HG03039 (cell line): ENCODE data around the gene MEIKIN.
"Not testable (repeated sequence)": the region's sequence is repeated elsewhere in the genome, so short reads cannot be mapped to it uniquely, and the experiment has no call there.

Experiments
- ATAC-seq: cut with Tn5 transposase; IDR thresholded peaks from one replicate; pipeline ENCODE4 v1.9.1; 2021; ENCODE audit warnings: mild to moderate bottlenecking, moderate library complexity; ENCODE audit not compliant: unreplicated experiment

The MEIKIN gene

DNA sequence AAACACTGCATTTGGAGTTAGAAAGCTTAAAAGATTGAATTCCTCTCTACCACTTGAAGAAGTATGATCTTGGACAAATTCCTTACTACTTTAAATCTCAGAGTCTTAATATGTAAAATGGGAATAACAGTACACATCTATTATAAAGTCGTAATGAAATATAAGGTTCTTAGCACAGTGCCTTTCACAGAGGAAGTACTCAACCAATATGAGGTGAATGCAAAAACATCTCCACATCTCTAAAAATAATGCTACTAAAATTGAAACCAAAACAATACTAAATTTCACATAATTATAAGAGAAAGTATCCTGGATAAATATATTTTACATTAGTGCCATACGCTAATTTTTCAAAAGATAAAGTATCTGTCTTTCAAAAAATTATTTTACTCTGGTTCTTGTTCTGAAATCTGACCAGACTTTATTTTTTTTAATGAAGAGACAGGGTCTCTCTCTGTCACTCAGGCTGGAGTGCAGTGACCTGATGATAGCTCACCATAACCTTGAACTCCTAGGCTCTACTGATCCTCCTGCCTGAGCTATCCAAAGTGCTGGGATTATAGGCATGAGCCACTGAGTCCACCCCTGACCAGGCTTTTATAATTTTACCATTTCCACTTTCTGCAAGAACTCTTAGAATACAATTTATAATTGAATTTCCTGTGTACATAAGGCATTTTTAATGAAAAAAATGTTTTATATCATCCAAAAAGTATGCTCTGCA, 127.3 kb downstream of the MEIKIN start:
- ATAC-seq: no peak

GRCh38 chr5:131814990-131815389, 130.5 kb downstream of the MEIKIN start:
- no peak for ATAC-seq

DNA sequence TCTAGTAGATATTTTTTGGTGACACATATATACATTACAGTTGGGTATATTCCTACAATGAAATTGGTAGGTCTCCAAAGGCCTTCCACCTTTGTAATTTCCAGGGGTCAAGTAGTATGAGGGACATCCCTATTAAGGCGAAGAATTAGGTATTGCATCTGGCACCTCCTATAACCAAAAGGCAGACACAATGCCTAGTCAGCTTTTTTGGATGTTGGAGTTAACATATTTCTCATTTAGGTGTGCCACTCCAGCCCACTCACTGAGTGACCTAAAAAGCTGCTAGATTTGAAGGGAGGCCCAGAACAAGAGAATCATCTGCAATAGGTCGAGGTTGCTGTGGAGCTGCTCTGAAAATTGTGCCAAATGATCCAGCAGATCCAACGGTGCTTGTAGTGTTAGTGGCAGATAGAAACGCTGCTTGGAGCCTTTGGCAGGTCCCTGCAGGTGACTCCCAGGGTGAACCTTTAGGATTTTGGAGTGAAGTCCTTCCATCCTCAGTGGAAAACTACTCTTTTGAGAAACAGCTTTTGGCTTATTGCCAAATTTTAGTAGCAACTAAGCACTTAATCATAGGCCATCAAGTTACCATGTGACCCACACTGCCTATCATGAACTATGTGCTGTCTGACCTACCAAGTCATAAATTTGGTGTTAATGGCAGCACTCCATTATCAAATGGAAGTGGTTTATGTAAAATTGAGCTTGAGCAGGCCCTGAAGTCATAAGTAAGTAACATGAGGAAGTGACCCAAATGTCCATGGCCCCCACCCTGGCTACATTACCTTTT, 132.9 kb downstream of the MEIKIN start:
- no peak for ATAC-seq

GRCh38 chr5:131810510-131811249, 134.8 kb downstream of the MEIKIN start:
- no peak for ATAC-seq

DNA sequence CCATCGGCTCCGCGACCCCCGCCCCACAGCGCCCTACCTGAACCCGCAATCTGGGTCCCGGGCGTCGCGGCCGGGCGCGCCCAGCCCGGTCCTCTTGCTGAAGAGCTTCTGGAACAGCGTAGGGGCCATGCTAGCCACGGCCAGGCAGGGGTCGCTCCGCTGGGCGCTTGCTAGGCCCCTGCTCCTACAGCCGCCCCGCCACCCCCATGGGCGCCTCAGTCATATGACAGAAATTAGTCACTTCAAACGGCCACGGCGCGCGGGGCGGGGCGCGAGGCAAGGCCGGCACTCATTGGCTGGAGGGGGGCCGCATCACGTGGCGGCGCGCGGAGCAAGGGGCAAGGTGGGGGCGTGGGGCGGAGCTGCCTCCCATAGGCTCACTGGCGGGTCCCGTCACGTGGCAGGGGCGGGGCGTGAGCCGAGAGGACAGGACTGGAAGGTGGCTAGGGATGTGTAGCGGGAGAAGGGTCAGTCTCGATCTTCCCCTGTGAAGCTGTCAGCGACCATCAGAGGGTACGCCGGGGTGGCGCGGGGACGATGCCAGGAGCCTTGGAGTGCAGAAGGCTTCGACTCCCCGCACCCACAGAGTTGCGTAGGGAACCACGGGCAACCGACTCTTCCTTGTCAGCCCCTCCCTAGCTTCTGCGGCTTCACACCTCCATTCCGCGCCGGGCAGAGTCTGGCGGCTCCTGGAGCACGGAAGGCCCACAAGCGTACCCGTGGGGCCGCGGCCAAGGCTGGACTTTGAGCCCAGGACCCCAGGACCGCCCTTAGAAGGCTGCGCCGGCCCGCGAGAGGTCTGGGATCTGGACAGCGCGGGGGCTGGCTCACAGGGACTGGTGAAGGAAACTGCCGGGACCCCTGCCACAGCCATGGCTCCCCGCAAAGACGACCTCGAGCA, 148.4 kb downstream of the MEIKIN start, which contains the start of gene FNIP1:
FNIP1 (minus strand) TSS at position 225 of the 901 bp plus-strand sequence; CDS start at position 129, 96 bp downstream.
- peak; percentile 94 for ATAC-seq

DNA sequence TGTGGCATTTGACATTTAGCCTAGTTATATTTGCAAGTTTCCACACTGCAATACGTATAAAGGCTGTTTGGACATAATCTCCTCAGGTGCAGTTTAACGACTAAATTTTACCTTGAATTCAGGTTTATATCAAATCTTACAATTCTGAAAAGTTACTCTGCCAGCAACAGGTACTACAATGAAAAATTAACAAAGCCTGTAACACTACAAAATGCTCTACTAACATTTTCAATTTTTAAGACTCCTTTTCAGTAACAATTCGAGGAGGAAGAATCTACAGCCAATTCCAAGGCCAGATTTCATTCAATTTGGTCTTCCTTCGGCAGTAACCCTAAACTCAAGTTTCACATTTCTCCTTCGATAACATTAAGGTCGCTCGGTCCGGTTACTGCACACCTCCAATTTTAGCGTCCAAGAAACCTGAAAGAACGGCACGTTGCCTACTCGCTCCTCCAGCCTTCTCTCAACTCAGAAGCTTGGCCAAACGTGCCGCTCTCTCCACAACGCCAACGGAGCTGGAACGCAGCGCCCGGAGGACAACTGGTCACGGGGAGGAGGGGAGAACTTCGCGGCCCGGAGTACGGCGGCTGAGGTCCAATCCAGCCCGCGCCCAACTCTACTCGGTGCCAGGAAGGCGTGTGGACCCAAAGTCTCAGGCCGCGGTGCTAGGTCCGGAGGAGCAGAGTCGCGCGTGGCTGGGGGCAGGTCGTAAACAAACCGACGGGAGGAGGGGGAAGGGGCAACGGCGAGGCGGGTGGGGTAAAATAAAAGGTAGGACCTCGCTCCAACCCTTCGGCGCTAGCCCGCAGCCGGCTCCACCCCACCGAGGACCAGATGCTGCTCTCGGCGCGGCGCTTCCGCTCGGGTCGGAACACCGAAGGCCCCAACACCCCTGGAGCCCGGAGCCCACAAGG, 149.3 kb downstream of the MEIKIN start:
- peak; percentile 8 for ATAC-seq

- no peak for ATAC-seq
Measured at GRCh38 chr5:131795228-131795627, 150.2 kb downstream of the MEIKIN start.

DNA sequence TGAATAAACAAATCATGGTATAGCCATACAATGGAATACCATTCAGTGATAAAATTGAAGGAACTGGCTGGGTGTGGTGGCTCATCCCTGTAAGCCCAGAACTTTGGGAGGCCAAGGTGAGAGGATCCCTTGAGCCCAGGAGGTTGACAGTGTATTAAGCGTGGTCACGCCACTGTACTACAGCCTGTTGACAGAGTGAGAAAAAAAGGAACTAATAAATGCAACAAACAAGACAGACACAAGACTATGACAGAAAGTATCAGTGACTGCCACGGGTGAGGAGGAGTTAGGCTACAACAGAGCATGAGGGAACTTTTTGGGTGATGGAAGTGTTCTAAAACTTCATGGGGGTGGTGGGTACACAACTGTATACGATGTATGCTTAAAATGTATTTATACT, 150.9 kb downstream of the MEIKIN start:
- ATAC-seq: no peak

DNA sequence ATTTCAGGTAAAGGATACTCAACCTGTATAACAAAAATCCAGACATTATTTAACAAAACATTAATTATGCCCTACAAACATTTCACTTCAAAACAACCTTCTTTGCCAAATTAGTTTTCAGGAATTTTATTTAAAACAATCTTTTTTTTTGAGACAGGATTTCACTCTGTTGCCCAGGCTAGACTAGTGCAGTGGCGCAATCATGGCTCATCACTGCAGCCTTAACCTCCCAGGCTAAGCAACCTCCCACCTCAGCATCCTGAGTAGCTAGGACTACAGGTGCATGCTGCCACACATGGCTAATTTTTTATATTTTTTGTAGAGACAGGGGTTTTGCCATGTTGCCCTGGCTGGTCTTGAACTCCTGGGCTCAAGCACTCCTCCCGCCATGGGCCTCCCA, 152.6 kb downstream of the MEIKIN start:
- ATAC-seq: no peak

- no peak for ATAC-seq
Measured at GRCh38 chr5:131791866-131792265, 153.6 kb downstream of the MEIKIN start.

DNA sequence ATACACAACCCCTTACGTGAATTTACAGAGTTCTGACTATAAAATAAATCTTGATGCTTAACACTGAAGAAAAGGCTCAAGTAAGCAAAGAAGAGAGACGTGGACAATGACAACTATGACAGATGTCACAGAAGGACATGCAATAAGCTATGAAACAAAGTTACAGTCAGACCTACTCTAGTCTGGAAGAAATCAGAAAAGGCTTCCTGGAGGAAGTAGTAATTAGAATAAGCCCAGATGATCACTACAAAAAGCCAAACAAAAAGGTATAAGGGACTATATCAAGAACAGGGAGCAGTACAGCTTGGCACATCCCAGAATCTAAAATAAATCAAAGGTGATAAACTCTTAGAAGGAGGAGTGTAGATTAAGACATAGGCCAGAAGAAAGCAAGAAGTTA, 154.9 kb downstream of the MEIKIN start:
- ATAC-seq: no peak

DNA sequence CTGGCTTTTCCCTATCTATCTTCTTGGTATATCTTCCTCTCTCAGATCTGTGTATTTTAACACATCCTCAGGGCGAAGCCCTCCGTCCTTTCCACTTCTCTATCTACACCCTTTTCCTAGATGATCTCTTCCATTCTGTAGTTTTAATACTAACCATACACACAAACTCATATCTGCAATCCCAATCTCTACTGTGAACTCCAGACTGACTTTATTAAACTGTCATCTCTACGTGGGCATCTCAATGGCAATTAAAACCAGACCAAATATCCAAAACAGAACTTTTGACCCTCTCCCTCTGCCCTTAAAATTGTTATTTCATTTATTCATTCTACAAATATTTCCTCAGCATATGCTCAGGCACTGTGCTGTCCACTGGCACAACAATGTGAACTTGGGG, 155.7 kb downstream of the MEIKIN start:
- ATAC-seq: no peak

- ATAC-seq: no peak
Measured at GRCh38 chr5:131787736-131788135, 157.7 kb downstream of the MEIKIN start.

GRCh38 chr5:131786900-131787692, 158.4 kb downstream of the MEIKIN start:
- no peak for ATAC-seq

DNA sequence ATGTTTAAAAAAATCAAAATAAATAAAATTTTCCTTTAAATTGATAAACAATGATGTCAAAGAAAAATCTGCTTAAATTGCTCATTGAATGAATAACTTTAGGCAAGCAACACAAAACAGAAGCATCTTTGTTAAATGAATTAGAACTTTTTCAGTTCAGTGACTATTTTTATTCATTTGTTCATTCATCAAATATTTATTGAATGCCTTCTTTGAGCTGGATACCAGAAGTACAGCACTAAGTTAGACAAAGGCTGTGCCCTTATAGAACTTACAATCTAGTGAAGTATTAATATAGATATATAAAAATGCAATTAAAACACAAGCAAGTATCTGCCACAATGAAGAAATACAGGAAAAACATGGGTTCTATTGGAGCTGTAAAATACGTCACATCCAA, 159.4 kb downstream of the MEIKIN start:
- ATAC-seq: no peak

DNA sequence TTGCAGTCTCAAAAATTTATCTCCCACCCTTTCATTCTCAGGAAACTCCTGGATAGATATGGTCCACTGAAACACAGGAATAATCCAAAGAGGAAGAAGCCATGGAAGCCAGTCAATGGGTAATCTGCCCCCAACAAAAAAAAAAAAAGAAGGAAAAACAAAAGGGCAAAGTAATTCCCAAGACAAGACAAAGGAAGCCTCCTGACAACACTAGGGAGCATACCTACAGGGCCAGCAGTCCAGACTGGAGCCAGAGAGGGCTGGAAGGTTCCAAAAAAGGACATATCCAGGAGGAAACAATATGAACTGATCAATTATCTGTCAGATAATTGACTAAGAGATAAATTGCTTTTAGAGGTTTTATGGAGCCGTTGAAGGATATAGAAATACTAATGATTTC, 161.6 kb downstream of the MEIKIN start:
- ATAC-seq: no peak

DNA sequence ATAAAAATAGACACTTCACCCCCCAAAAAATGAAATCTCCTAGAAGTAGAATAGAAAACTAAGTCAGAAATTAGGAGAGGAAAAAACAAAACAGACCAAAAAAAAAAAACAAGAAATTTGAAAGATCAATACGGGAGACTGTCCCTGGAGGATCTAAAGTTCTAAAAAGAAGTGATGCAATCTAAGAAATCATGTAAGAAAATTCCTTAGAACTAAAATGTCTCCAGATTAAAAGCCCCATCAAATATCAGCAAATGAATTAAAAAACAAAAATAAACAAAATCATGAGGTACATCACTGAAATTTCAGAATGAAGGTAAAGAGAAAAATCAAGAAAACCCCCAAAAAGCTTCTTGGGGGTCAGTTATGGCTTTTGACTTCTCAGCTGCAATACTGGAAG, 162.1 kb downstream of the MEIKIN start:
- ATAC-seq: no peak

DNA sequence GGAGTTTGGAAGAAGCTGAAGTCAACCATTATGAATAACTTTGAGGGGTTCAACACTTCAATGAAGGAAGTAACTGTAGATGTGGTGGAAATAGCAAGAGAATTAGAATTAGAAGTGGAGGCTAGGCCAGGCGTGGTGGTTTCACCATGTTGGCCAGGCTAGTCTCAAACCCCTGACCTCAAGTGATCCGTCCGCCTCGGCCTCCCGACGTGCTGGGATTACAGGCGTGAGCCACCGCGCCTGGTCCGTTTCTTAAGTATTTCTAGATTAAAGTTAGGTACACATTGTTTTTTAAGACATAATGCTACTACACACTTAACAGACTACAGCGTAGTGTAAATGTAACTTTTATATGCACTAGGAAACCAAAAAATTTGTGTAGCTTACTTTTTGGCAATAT, 162.7 kb downstream of the MEIKIN start:
- ATAC-seq: no peak

DNA sequence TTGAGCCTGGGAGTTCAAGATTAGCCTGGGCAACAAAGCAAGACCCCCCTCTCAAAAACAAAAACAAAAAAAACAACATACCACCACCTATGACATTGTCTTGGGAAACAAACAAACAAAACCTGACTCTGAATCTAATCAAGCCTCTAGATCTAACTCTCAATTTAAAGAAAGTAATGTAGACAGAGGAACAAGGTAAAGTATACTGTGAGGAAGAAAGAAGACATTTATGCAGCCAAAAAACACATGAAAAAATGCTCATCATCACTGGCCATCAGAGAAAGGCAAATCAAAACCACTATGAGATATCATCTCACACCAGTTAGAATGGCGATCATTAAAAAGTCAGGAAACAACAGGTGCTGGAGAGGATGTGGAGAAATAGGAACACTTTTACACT, 167.3 kb downstream of the MEIKIN start:
- not testable (repeated sequence) for ATAC-seq
